ENCODE results near the gene TBRG4.

TBRG4 gene

DNA sequence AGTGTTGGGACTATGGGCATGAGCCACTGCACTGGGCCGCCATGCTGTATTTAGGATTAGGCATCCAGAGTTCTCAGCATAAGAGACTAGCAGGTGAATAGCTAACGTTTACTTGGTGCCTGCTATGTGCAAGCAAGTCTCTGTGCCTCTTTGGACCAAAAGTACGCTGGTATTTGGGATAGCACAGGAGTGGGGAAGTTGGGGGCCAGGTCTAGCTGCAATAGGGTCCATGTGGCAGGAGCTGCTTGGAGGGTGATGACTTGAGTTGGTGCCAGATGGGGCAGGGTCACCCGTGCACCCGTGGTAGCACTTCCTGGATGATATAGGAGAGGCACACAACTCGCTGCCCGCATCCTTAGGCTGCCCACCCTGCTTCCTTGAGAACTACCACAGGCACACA, 45.1 kb downstream of the TBRG4 start:
- TF ChIP-seq, protein P1, sequence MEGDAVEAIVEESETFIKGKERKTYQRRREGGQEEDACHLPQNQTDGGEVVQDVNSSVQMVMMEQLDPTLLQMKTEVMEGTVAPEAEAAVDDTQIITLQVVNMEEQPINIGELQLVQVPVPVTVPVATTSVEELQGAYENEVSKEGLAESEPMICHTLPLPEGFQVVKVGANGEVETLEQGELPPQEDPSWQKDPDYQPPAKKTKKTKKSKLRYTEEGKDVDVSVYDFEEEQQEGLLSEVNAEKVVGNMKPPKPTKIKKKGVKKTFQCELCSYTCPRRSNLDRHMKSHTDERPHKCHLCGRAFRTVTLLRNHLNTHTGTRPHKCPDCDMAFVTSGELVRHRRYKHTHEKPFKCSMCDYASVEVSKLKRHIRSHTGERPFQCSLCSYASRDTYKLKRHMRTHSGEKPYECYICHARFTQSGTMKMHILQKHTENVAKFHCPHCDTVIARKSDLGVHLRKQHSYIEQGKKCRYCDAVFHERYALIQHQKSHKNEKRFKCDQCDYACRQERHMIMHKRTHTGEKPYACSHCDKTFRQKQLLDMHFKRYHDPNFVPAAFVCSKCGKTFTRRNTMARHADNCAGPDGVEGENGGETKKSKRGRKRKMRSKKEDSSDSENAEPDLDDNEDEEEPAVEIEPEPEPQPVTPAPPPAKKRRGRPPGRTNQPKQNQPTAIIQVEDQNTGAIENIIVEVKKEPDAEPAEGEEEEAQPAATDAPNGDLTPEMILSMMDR (IDR thresholded peaks at IDR 0.05), result no peak
- no peak for TF ChIP-seq ZFX (IDR thresholded peaks at IDR 0.05; ENCODE audit: borderline replicate concordance)
- H3K27ac ChIP-seq, result no peak overlapping the region

DNA sequence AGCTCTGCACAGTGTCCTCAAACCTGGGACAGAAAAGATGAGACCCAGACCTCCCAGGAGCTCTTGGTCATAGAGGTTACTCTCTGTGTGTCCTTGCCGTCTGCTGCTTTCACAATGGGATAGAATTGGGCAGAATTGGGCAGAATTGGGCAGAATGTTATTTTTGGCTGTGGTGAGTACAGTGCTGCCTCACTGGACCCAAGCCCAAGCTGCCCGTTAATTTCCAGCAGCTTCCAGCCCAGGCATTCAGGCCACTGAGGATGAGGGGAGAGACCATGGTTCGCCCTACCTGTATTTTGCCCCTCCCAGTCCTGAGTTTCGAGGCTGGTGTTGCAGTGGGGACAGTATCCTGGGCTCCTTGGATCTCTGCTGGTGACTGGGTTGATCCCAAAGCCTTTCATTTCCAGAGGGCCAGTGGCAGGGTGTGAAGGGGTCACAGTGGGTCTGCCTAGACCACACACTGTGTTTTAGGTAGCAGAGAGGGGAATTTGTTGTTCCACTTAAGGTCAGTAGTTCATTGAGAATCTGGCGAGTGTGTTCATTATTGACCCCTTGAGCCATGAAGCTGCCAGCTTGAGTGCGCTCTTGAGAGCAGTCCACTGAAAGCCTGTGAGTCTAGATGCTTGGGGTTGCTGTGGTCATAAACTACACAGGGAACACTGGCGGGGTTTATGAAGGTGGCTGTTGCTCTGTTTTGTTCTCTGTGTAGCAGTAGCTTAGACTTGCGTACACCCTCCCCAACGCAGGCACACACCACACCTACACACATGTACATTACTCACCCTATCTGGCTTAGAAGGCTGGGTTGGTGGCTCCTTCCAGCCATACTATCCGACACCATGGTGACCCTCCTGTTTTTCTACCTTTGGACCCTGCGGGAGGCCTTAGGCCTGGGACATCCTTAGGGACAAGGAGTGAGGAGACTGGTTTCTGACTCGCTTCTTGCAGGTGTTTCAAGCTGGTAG, 46.2 kb downstream of the TBRG4 start:
- TF ChIP-seq ZFX (IDR thresholded peaks at IDR 0.05; ENCODE audit: borderline replicate concordance), result no peak
- TF ChIP-seq, protein P1 (IDR thresholded peaks at IDR 0.05), result no peak
- no peak overlapping the region for H3K27ac ChIP-seq

DNA sequence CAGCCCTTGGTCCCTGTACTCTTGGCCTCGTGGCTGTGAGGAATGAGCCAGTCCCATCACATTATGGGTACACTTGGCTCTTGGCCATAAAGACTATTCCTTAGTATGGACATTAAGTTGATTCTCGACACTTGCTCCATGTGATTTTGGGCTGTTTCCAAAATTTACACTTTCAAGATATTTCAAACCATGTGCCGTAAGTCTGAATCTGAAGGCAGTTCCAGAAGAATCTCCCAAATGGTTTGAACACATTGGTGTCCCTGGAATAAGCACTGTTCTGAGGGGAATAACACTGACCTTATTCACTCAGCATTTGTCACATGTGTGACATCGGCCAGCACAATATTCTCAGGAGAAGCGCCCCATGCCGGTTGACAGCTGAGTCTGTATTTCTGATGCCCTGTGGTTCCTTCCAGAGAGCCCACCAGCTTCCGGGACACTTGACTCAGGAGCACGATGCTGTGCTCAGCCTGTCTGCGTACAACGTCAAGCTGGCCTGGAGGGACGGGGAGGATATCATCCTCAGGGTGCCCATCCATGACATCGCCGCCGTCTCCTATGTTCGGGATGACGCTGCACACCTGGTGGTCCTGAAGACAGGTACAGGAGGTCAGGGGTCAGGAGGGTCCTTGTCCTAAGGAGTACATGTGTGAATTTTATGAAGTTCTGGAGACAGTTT, 47.3 kb downstream of the TBRG4 start:
- no peak for TF ChIP-seq ZFX (IDR thresholded peaks at IDR 0.05; ENCODE audit: borderline replicate concordance)
- TF ChIP-seq, protein P1 (IDR thresholded peaks at IDR 0.05), result no peak
- H3K27ac ChIP-seq, result no peak overlapping the region

DNA sequence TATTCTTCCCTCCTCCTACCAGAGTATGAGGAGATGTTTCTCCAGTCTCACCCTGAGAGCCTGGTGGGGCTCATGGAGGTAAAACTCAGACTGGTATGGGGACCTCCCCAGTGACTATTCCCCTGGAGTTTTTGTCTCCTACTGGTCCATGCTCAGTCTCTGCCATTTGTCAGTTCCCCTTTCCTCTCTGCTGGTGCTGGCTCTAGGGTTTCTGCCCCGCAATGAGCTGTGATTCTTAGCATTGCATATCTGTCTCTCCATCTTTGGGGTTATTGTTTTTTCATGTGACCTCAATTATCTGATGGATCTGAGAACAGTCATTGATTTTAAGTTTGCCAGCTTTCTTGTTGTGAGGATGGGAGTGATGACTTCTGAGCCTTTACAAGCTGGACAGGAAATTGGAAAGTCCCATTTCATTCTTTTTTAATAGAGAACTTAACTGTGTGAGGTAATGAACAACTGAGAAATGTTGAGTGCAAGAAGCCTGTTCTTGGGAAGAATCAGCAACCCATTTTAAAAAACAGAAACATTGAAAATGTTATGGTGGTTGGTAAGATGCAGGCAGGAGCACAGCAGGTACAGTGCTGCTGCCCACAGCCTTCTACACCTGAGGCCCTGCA, 49.6 kb downstream of the TBRG4 start:
- TF ChIP-seq, protein P1 (IDR thresholded peaks at IDR 0.05), result no peak
- TF ChIP-seq ZFX (IDR thresholded peaks at IDR 0.05; ENCODE audit: borderline replicate concordance), result no peak
- H3K27ac ChIP-seq, result no peak overlapping the region

DNA sequence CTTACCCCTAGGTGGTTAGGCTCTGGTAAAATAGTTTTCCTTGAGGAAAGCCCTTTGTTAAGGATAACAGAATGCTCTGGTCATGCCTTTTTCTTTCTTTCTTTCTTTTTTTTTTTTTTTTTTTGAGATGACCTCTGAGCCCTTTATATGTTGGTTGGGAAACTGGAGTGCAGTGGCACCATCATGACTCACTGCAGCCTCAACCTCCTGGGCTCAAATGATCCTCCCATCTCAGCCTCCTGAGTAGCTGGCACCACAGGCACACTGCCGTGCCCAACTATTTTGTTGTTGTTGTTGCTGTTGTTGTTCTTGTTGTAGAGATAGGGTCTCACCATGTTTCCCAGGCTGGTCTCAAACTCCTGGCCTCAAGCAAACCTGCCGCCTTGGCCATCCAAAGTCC, 50.1 kb downstream of the TBRG4 start:
- TF ChIP-seq, protein P1 (IDR thresholded peaks at IDR 0.05), result no peak
- no peak for TF ChIP-seq ZFX (IDR thresholded peaks at IDR 0.05; ENCODE audit: borderline replicate concordance)
- no peak overlapping the region for H3K27ac ChIP-seq

DNA sequence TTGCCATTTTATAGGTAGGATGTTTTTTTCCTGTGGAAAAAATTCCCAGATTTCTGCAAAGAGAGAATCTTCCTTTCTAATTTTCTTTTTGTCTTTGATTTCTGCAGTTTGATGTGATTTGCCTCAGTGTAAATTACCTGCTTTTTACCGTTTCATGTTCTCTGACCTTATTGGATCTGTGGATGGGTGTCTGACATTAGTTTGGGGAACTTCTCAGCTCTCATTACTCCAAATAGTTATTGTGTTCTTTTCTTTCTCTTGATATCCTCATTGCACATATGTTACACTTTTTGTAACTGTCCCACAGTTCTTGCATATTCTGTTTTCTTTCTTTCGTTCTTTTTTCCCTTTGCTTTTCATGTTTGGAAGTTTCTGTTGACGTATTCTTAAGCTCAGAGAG, 51.2 kb downstream of the TBRG4 start:
- H3K27ac ChIP-seq, result no peak overlapping the region
- no peak for TF ChIP-seq ZFX (IDR thresholded peaks at IDR 0.05; ENCODE audit: borderline replicate concordance)
- TF ChIP-seq, protein P1 (IDR thresholded peaks at IDR 0.05), result no peak

Data from 22Rv1 (cell line).